ENCODE measurements around the gene TMEM94.

The TMEM94 gene

DNA sequence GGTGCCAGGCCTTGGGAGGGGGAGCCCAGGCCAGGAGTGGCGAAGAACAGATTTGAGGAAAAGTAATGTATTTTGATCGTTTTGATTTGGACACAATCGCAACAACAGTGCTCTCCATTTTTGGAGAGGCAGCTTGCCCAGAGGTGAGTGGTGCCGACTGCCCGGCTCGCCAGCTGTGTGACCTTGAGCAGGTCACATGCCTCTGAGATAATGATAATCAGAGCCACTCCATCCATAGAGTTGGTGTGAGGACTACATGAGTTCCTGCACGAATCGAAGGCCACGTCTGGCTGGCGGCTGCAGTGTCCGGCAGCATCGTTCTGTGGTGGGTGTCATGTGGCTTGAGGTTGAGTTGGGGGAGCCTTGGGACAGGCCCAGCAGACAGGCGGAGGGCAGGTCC is 89.7 kb downstream of the TMEM94 start:
- DNase-seq (no peak), ATAC-seq (no peak)
- Mint-ChIP-seq H3K4me1 (no peaks in the 10 kb centered on the region), H3K4me3 (no peak overlapping the region), H3K27ac (no peak overlapping the region), H3K27me3 (no peaks in the 10 kb centered on the region), H3K9me3 (no peaks in the 10 kb centered on the region), H3K36me3 (ENCODE audit: low read depth) (no peaks in the 10 kb centered on the region)

DNA sequence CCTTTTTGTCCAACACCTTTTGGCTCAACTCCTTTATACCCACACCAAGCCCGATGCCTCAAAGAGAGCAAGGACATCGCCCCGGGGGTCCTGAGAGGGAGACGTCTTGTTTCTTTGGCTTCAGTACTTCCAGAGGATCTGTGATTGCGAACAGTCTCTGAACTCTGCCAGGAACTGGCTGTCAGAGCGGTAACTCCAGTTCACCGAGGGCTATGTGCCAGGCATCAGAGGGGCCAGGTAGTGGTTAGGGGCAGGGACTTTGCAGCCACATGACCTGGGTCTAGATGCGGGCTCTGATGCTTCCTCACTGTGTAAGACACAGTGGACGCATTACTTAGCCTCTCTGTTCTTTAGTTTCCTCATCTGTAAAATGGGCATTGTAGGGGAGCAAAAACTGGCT is 90.7 kb downstream of the TMEM94 start:
- no peak for ATAC-seq
- Mint-ChIP-seq H3K4me1 (no peaks in the 10 kb centered on the region), H3K9me3 (no peaks in the 10 kb centered on the region), H3K4me3 (no peak overlapping the region), H3K36me3 (ENCODE audit: low read depth) (no peaks in the 10 kb centered on the region), H3K27ac (no peak overlapping the region), H3K27me3 (no peaks in the 10 kb centered on the region)
- no peak for DNase-seq

DNA sequence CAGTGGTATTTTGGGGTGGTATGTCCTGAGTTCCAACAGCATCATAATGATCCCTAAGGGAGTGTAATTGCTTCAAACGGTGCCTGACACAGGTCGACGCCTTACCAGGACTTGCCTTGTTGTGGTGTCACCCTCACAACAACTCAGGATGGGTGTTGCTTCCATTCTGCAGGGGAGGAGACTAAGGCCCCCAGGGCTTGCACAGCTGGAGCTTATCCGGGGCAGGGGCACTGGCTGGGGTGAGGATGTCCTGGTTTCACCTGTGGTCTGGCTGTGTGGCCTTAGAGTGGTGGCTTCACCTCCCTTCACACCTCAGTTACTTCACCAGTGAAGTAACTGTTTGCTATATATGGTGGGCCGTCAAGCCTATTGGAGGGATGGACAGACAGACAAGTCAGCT is 92.4 kb downstream of the TMEM94 start:
- no peak overlapping the region for H3K4me3 Mint-ChIP-seq
- no peaks in the 10 kb centered on the region for H3K27me3 Mint-ChIP-seq
- no peak overlapping the region for H3K27ac Mint-ChIP-seq
- no peaks in the 10 kb centered on the region for H3K4me1 Mint-ChIP-seq
- H3K9me3 Mint-ChIP-seq: no peaks in the 10 kb centered on the region
- ATAC-seq: no peak
- no peak for DNase-seq
- no peaks in the 10 kb centered on the region for H3K36me3 Mint-ChIP-seq (ENCODE audit: low read depth)
